Measurements from ENCODE around the gene CLSTN2.

The CLSTN2 gene

DNA sequence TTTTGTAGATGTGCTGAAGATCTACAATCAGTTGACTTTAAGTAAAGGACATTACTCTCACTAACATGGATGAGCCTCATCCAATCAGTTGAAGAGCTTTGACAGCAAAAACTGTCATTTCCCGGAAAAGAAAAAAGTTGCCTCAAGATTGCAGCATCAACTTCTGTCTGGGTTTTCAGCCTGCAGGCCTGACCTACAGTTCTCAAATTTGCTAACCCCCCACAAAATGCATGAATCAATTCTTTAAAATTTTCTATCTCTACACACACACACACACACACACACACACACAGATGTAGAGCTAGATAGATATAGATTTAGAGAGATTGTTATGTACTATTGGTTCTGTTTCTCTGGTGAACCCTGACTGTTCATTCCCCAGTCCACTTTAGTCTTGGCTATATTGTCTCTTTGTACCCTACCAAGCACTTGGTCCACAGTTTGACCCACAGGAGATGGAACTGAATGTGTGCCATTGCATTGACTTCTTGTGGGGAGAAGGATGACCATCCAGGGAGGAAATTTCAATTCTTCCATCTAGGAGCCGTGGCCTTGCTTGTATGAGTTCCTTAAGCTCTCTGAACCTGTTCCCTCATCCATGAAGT, 228.3 kb downstream of the CLSTN2 start:
- H3K4me3 ChIP-seq (ENCODE audit: low read length) = no peak overlapping the region
- no peak for DNase-seq (ENCODE audit: low read depth, low spot score)

GRCh38 chr3:140164156-140164555, 229.2 kb downstream of the CLSTN2 start:
- H3K4me3 ChIP-seq (ENCODE audit: low read length) = no peak overlapping the region
- no peak for DNase-seq (ENCODE audit: low read depth, low spot score)

DNA sequence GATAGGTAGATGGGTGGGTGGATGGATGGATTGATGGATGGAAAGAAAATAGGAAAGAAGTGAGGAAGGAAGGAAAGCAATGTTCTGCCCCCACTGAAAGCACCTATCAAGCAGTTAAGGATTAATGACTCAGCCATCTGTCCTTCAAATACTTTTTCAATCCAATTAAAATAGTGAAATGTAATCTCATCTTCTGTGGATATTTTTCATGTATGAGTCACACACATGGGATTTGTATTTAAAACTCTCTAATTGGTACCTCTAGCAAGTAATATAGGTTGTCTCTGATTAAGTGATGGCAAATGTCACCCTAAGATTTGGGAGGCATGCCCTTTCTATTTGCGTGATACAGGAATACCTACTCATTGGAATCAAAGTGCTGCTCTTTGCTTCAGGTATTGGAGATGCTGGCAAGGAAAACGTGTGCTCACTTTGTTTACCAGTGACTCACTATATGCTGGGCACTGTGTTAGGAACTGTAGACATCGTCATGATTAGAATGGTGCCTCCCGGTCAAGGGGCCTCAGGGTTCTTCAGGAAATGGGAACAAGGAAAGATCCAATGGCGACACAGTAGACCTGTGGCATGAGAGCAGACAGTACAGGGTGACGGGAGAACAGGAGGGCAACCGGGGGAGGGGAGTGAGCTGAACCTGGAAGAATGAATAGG, 230.1 kb downstream of the CLSTN2 start:
- no peak overlapping the region for H3K4me3 ChIP-seq (ENCODE audit: low read length)
- DNase-seq (ENCODE audit: low read depth, low spot score) = no peak

DNA sequence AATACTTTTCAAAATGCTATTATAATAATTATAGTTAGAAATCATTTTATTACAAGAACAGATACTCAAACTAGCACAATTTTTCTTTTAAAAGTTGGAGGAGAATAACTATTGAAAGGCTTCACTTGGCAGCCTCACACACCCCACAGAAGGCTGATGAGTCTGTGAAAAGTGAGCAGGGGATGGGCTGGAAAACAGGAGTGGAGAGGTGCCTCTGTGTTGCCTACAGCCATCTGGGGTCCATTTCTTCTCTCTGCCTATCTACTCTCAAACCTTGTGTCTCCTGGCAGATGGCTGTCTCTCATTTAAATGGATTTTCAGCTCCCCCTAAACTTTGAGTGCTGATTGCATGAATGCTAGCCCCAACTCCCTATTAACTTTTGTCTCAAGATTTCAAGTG, 230.8 kb downstream of the CLSTN2 start:
- no peak overlapping the region for H3K4me3 ChIP-seq (ENCODE audit: low read length)
- DNase-seq (ENCODE audit: low read depth, low spot score) = no peak

DNA sequence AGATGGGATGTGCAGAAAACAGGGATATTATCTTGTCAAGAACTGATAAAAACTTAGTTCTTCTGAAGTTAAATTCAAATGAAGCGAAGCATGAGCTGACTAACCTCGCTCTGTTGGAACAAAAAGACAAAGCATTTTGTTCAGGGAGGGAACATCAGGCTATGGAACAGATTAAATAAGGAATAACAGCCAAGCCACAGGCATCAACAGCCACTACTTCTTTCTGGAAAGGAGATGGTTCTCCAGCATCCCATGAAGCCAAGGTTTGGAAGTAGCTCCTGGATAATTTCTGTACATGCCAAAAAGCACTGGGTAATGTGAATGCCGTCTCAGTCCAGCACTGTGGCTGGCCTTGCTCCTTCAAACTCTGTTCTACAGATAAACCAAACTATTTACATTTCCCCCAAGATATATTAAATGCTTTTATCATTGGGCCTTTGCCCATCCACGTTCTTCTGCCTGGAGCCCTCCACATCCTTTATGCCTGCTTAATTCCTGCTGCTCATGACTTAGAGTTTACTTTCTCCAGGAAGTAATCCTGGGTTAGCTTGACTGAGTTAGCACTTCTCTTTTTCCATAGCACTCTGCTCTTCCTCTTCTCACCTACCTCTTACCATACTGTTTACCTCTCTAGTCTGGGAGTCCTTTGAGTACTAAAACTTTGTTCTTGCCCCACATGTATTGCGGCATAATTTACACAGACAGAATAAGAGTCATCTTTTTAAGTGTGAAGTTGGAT, 232.0 kb downstream of the CLSTN2 start:
- H3K4me3 ChIP-seq (ENCODE audit: low read length) = no peak overlapping the region
- DNase-seq (ENCODE audit: low read depth, low spot score) = no peak

GRCh38 chr3:140167600-140168281, 232.8 kb downstream of the CLSTN2 start:
- no peak for DNase-seq (ENCODE audit: low read depth, low spot score)
- no peak overlapping the region for H3K4me3 ChIP-seq (ENCODE audit: low read length)

DNA sequence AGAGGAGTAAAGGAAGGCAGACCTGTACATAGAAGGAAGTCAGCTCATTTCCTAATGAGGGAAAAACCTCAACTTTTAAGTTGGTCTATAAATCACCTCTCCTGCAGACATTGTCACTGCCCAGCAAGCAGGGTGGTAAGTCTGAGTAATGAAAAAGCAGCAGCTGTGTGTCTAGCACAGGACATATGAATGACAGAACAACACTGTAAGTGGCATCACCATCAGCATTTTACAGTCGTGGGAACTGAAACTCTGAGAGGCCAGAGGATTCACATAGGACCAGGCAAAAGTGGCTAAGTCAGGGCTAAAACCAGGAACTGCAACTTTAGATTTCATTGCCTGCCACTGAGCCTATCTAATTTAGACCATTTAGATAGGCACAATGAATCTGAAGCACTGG, 235.6 kb downstream of the CLSTN2 start:
- DNase-seq (ENCODE audit: low read depth, low spot score) = no peak

DNA sequence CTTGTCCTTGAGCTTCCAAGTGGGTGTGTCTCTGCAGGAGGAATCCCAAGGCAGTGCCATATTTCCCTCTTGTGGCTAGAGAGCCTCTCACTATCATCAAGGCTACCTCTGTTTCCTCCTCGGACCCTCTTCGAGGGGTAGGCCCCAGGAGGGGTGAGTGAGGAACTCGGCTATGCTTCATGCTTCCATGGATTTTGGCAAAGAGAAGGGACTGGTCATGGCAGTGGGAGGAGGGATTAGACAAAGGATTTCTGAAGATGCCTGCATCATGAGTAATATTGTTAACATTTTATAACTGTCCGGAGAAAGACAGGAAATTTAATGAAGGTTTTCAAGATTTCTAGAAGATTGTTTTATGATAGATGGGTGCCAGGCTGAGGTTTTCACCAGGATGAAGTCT, 241.5 kb downstream of the CLSTN2 start:
- no peak overlapping the region for H3K4me3 ChIP-seq (ENCODE audit: low read length)
- no peak for DNase-seq (ENCODE audit: low read depth, low spot score)

More for the DNA sequence above, 235.6 kb downstream of the CLSTN2 start:
- no peak overlapping the region for H3K4me3 ChIP-seq (ENCODE audit: low read length)

DNA sequence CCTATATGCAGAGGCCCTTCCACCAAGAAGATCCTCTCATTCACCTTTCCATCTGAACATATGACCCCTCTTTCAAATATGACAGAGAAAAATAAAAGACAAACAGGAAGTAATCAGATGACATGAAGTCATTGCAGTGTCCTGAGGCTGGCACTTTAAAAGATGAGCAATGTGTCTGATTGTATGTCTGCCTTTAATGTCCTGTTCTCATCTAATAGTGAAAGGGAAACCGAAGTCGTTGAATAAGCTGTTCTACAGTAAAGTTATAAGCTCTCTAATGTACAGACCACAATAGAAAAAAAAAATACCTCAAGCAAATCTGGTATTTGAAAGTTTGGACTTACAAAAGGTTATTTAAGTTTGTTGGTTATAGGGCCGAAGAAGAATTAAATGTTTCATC, 243.0 kb downstream of the CLSTN2 start:
- no peak overlapping the region for H3K4me3 ChIP-seq (ENCODE audit: low read length)
- DNase-seq (ENCODE audit: low read depth, low spot score) = no peak

- no peak overlapping the region for H3K4me3 ChIP-seq (ENCODE audit: low read length)
Observed at GRCh38 chr3:140178482-140178881, 243.5 kb downstream of the CLSTN2 start.

GRCh38 chr3:140180603-140181002, 245.6 kb downstream of the CLSTN2 start:
- no peak overlapping the region for H3K4me3 ChIP-seq (ENCODE audit: low read length)
- DNase-seq (ENCODE audit: low read depth, low spot score) = no peak

More at GRCh38 chr3:140178482-140178881, 243.5 kb downstream of the CLSTN2 start:
- DNase-seq (ENCODE audit: low read depth, low spot score) = no peak

DNA sequence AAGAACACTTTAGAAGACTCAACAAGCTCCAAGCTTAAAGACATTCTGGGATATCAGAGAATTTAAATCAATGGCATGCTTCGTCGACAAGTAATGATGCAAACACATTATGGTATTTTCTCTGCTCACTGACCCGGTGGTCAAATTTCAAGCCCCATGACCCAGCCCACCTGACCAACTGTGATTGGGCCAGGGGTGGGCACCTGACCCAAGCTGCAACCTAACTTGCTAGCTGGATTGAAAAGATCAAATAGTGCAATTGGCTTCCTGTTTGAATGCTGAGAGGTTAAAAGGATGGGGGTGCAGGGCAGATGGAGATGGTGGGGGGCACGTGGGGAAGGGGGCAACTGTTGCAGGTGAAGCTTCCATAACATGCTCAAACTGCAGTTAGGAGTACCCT, 250.4 kb downstream of the CLSTN2 start:
- H3K4me3 ChIP-seq (ENCODE audit: low read length) = no peak overlapping the region
- DNase-seq (ENCODE audit: low read depth, low spot score) = no peak

GRCh38 chr3:140186421-140186920, 251.5 kb downstream of the CLSTN2 start:
- no peak for DNase-seq (ENCODE audit: low read depth, low spot score)
- no peak overlapping the region for H3K4me3 ChIP-seq (ENCODE audit: low read length)

- DNase-seq (ENCODE audit: low read depth, low spot score) = no peak
- H3K4me3 ChIP-seq (ENCODE audit: low read length) = no peak overlapping the region
Observed at GRCh38 chr3:140187028-140187427, 252.0 kb downstream of the CLSTN2 start.

GRCh38 chr3:140187656-140188221, 252.8 kb downstream of the CLSTN2 start:
- no peak for DNase-seq (ENCODE audit: low read depth, low spot score)
- H3K4me3 ChIP-seq (ENCODE audit: low read length) = no peak overlapping the region

- no peak for DNase-seq (ENCODE audit: low read depth, low spot score)
- no peak overlapping the region for H3K4me3 ChIP-seq (ENCODE audit: low read length)
Observed at GRCh38 chr3:140188285-140188684, 253.3 kb downstream of the CLSTN2 start.

GRCh38 chr3:140189267-140189666, 254.3 kb downstream of the CLSTN2 start:
- no peak for DNase-seq (ENCODE audit: low read depth, low spot score)
- H3K4me3 ChIP-seq (ENCODE audit: low read length) = no peak overlapping the region

- no peak for DNase-seq (ENCODE audit: low read depth, low spot score)
- H3K4me3 ChIP-seq (ENCODE audit: low read length) = no peak overlapping the region
Observed at GRCh38 chr3:140189976-140190375, 255.0 kb downstream of the CLSTN2 start.

DNA sequence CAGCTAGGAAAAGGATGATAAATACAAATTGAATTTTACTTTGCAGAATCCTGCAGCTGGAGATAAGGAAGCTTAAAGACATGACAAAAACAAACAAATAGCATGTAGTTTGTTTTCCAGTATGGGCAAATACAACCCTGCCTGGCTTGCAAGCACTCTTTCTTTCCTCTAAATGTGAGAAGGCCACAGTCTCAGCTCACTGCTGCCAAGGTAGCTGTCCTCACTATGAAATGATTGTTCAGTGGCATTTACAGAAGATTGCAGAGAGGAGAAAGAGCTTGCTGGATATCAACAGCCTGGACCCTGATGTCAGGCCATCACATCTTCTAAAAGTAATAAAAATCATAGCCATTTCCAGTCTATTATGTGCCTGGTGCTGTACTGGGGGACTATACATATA, 262.0 kb downstream of the CLSTN2 start:
- no peak for DNase-seq (ENCODE audit: low read depth, low spot score)

More for the DNA sequence above, 262.0 kb downstream of the CLSTN2 start:
- H3K4me3 ChIP-seq (ENCODE audit: low read length) = no peak overlapping the region
